Amniotic epithelial cell (primary cell): ENCODE data around the gene ADRA2C.

Source experiments
- DNase-seq: peaks from one replicate; pipeline ENCODE4 v3.0.0-alpha.2; 2010; ENCODE audit warnings: low read depth

The ADRA2C gene

GRCh38 chr4:3760841-3761240, 5.3 kb upstream of the ADRA2C start:
- no peak for DNase-seq

GRCh38 chr4:3762264-3762663, 3.9 kb upstream of the ADRA2C start:
- no peak for DNase-seq

- DNase-seq = no peak
These were observed 3.2 kb upstream of the ADRA2C start for GRCh38 chr4:3762753-3763549.

GRCh38 chr4:3765271-3766035, 732 bp upstream of the ADRA2C start:
- DNase-seq = peak; percentile 31

GRCh38 chr4:3766785-3767569, 792 bp downstream of the ADRA2C start:
- no peak for DNase-seq

GRCh38 chr4:3767570-3768288, 1.5 kb downstream of the ADRA2C start:
- DNase-seq = no peak

- DNase-seq = no peak
These were observed 2.9 kb downstream of the ADRA2C start for GRCh38 chr4:3768842-3769641.

GRCh38 chr4:3769642-3770184, 3.5 kb downstream of the ADRA2C start:
- DNase-seq = no peak

GRCh38 chr4:3770323-3771163, 4.4 kb downstream of the ADRA2C start:
- no peak for DNase-seq

- no peak for DNase-seq
These were observed 5.1 kb downstream of the ADRA2C start for GRCh38 chr4:3771164-3771809.

- DNase-seq = no peak
These were observed 5.8 kb downstream of the ADRA2C start for GRCh38 chr4:3771939-3772495.

- DNase-seq = no peak
These were observed 6.4 kb downstream of the ADRA2C start for GRCh38 chr4:3772632-3773031.

- DNase-seq = no peak
These were observed 7.4 kb downstream of the ADRA2C start for GRCh38 chr4:3773552-3774001.

GRCh38 chr4:3774253-3774883, 8.2 kb downstream of the ADRA2C start:
- DNase-seq = no peak

GRCh38 chr4:3775005-3775404, 8.8 kb downstream of the ADRA2C start:
- DNase-seq = no peak

GRCh38 chr4:3775576-3775975, 9.4 kb downstream of the ADRA2C start:
- DNase-seq = no peak

- DNase-seq = no peak
These were observed 10.2 kb downstream of the ADRA2C start for GRCh38 chr4:3776166-3777032.

- DNase-seq = no peak
These were observed 10.8 kb downstream of the ADRA2C start for GRCh38 chr4:3777033-3777390.
